OCI-LY3 (cell line): ENCODE data around the gene KNOP1.

Experiments
- H2AFZ ChIP-seq: fragments of 200-600, 300-600 bp; shearing (Covaris generic); 2 replicates; pipeline ENCODE4 v1.6.0; 2014; ENCODE audit warnings: antibody characterized with exemption, low read depth, low read length
- H3K27ac ChIP-seq: fragments of 200-600, 300-600 bp; sonication (generic); 2 replicates; pipeline ENCODE4 v1.5.1; 2014; ENCODE audit warnings: mild to moderate bottlenecking, low read length, moderate library complexity, mixed read lengths
- H3K27me3 ChIP-seq: fragments of 200-600, 300-600 bp; sonication (generic); 2 replicates; pipeline ENCODE4 v1.6.1; 2014; ENCODE audit warnings: low read depth, low read length, mixed read lengths
- H3K36me3 ChIP-seq: fragments of 200-600, 300-600 bp; sonication (generic); replicated peaks from 2 replicates; pipeline ENCODE3; 2014; ENCODE audit warnings: low read depth, low read length, mixed read lengths
- H3K4me1 ChIP-seq: fragments of 300-600, 200-600 bp; sonication (generic); 2 replicates; pipeline ENCODE4 v1.6.1; 2014; ENCODE audit warnings: low read length, mixed read lengths
- H3K4me2 ChIP-seq: fragments of 200-600, 300-600 bp; sonication (generic); 2 replicates; pipeline ENCODE4 v1.6.1; 2014; ENCODE audit warnings: low read length, mixed read lengths
- H3K4me3 ChIP-seq: fragments of 300-600, 200-600 bp; sonication (generic); 2 replicates; pipeline ENCODE4 v1.5.1; 2014; ENCODE audit warnings: antibody characterized with exemption, mild to moderate bottlenecking, low read length, moderate library complexity
- H3K79me2 ChIP-seq: fragments of 300-600, 200-600 bp; shearing (Covaris generic); 2 replicates; pipeline ENCODE4 v1.6.1; 2014; ENCODE audit warnings: mild to moderate bottlenecking, low read length, mixed read lengths
- H3K9ac ChIP-seq: fragments of 300-600, 200-600 bp; shearing (Covaris generic); 2 replicates; pipeline ENCODE4 v1.6.0; 2014; ENCODE audit warnings: mild to moderate bottlenecking, low read length, moderate library complexity
- H3K9me3 ChIP-seq: fragments of 200-600, 300-600 bp; shearing (Covaris generic); 2 replicates; pipeline ENCODE4 v1.6.1; 2014; ENCODE audit warnings: low read length, mixed read lengths; ENCODE audit not compliant: insufficient read depth
- H4K20me1 ChIP-seq: fragments of 200-600, 300-600 bp; sonication (generic); 2 replicates; pipeline ENCODE4 v1.6.1; 2016; ENCODE audit warnings: low read length, mixed read lengths; ENCODE audit not compliant: insufficient read depth
- CTCF ChIP-seq: fragments of 200-600, 300-600 bp; sonication (generic); IDR thresholded peaks from 2 replicates; pipeline ENCODE4 v1.5.1; 2014; ENCODE audit warnings: antibody characterized with exemption, low read length, low read depth
- EZH2phosphoT487 ChIP-seq: fragments of 200-600 bp; shearing (Covaris generic); IDR thresholded peaks from 2 replicates; pipeline ENCODE4 v1.6.1; 2018; ENCODE audit warnings: antibody characterized with exemption, mixed run types, low read depth

The KNOP1 gene

DNA sequence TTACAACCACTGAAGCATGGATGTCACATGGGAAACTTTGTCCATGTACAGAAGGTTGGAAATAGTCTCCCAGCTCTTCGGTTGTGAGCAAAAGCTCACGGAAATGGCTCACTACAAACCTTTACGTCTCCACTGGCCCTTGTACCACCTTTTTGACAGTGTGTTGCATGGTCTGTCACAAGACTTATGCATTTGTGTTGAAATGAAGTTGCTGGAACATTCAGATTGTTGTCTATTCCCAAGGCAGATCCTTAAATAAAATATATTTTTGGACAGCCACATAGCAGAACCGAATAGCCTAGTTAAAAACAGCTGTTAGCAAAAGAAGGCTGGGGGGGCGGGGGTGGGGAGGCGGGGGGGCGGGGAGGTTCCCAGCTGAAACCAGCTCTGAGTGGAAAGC is 39.2 kb downstream of the KNOP1 start:
- Histone ChIP-seq H3K79me2 (no peaks in the 10 kb centered on the region), H3K27me3 (no peaks in the 10 kb centered on the region), H3K4me3 (no peak overlapping the region), H3K4me1 (no peaks in the 10 kb centered on the region), H3K36me3 (peaks cover 7% of the 10 kb centered on the region), H2AFZ (no peak overlapping the region), H3K4me2 (no peak overlapping the region), H3K27ac (no peak overlapping the region), H4K20me1 (no peaks in the 10 kb centered on the region), H3K9ac (no peak overlapping the region), H3K9me3 (no peaks in the 10 kb centered on the region)
- no peak for TF ChIP-seq EZH2phosphoT487
- no peak for TF ChIP-seq CTCF

- no peaks in the 10 kb centered on the region for H3K4me1 ChIP-seq
- no peaks in the 10 kb centered on the region for H4K20me1 ChIP-seq
- H3K9ac ChIP-seq = no peak overlapping the region
- TF ChIP-seq EZH2phosphoT487 (no peak), CTCF (no peak)
- H3K36me3 ChIP-seq = no peaks in the 10 kb centered on the region
- H3K9me3 ChIP-seq = no peaks in the 10 kb centered on the region
- no peak overlapping the region for H3K4me2 ChIP-seq
- H3K27ac ChIP-seq = no peak overlapping the region
- no peaks in the 10 kb centered on the region for H3K27me3 ChIP-seq
- no peak overlapping the region for H3K4me3 ChIP-seq
- H2AFZ ChIP-seq = no peak overlapping the region
- no peaks in the 10 kb centered on the region for H3K79me2 ChIP-seq
Measured at GRCh38 chr16:19677402-19677801, 40.6 kb downstream of the KNOP1 start.

DNA sequence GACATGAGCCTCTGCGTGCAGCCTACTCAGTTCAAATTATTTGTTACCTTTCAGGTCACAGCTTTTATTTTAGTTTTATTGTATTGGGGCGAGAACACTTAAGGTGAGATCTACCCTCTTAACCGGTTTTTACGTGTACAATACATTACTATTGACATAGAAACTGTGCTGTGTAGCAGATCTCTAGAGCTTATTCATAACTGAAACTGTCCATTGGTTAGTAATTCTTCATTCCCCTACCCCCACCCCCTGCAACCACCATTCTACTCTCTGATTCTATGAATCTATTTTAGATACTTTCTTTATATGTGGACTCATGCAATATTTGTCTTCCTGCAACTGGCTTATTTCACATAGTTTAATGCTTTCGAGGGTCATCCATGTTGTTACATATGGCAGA is 43.5 kb downstream of the KNOP1 start:
- Histone ChIP-seq H3K36me3 (peaks cover 3% of the 10 kb centered on the region), H3K27ac (no peak overlapping the region), H3K4me1 (no peaks in the 10 kb centered on the region), H3K4me2 (no peak overlapping the region), H3K4me3 (no peak overlapping the region), H2AFZ (no peak overlapping the region), H3K79me2 (no peaks in the 10 kb centered on the region), H3K27me3 (no peaks in the 10 kb centered on the region), H3K9me3 (no peaks in the 10 kb centered on the region), H3K9ac (no peak overlapping the region), H4K20me1 (no peaks in the 10 kb centered on the region)
- no peak for TF ChIP-seq EZH2phosphoT487
- TF ChIP-seq CTCF = no peak

GRCh38 chr16:19672378-19672777 is 45.6 kb downstream of the KNOP1 start:
- Histone ChIP-seq H3K4me3 (no peak overlapping the region), H3K4me1 (no peaks in the 10 kb centered on the region), H2AFZ (no peak overlapping the region), H3K9me3 (no peaks in the 10 kb centered on the region), H3K4me2 (no peak overlapping the region), H3K27me3 (no peaks in the 10 kb centered on the region), H3K27ac (no peak overlapping the region), H3K36me3 (peaks cover 7% of the 10 kb centered on the region), H3K79me2 (no peaks in the 10 kb centered on the region), H4K20me1 (no peaks in the 10 kb centered on the region), H3K9ac (no peak overlapping the region)
- TF ChIP-seq EZH2phosphoT487 = no peak
- TF ChIP-seq CTCF = no peak
